GM19455 (cell line): ENCODE results near the gene CACNG1.

Experiments
- ATAC-seq: cut with Tn5 transposase; IDR thresholded peaks from one replicate; pipeline ENCODE4 v1.9.1; 2021; ENCODE audit not compliant: unreplicated experiment

CACNG1 gene

DNA sequence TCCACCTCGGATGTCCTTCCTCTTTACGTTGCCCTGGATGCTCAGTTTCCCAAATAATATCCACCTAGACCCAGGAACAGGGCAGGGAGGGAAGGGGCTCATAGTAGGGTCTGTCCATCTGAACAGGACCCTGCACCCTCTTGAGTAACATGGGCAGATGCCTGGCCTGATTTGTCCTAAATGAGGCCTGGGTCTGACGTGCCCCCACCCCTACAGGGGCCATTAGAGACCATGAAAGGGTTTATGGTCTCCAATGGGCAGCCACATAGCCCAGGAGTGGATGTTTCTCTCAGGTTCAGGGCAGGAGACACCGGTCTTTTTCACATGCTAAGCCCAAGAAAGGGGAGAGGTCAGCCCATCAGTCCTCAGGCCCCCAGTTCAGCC, 6.8 kb downstream of the CACNG1 start:
- ATAC-seq: no peak

- ATAC-seq: no peak
Measured at GRCh38 chr17:67051837-67052236, 7.5 kb downstream of the CACNG1 start.

DNA sequence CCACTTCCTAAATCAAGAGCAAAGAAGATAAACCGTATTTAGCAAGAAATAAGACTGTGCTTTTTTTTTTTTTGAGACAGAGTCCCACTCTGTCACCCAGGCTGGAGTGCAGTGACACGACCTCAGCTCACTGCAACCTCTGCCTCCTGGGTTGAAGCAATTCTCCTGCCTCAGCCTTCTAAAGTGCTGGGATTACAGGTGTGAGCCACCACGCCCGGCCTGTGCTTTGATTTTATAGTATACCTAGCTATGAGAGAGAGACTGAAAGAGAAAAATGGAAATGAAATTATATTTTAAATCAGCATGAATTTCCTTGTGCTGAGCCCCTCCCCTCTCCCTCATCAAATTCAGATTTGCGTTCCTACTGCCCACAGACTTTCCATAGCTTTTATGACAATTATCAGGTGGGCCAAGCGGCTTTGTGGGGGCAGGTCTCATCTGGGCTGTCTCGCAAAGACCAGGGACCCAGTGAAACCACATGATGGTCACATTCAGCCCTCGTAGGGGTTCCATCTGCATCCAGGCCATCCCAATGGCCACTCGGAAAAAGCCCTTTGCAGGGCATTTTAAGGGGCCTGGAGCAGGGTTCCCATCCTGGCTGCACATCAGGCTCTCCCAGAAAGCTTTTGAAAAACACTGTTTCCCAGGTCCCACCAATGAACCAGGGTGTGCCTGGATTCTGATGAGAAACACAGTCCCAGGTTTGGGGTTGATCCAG, 8.5 kb downstream of the CACNG1 start:
- no peak for ATAC-seq

DNA sequence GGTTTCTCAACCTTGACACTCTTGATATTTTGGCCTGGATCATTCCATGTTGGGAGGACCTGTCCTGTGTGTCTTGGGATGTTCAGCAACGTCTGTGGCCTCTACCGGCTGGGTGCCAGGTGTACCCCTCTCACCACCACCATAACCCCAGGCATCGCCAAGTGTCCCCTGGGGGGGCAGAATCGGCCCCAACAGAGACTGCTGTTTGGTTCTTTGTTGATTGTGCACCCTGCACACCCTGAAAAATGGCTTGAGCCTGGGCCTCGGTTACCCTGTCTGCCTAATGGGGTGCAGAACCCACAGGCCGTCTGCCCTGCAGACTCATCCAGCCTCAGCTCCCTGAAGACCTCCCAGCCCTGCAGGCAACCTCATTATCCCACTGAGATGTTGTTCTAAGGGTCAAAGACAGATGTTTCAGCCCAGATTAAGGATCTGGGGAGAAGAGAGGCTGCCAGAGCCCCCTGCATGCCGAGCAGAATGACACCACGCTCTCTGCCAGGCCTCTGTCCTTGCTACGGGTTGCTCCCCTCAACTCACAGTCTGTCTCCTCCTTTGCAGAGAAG, 9.2 kb downstream of the CACNG1 start:
- no peak for ATAC-seq

DNA sequence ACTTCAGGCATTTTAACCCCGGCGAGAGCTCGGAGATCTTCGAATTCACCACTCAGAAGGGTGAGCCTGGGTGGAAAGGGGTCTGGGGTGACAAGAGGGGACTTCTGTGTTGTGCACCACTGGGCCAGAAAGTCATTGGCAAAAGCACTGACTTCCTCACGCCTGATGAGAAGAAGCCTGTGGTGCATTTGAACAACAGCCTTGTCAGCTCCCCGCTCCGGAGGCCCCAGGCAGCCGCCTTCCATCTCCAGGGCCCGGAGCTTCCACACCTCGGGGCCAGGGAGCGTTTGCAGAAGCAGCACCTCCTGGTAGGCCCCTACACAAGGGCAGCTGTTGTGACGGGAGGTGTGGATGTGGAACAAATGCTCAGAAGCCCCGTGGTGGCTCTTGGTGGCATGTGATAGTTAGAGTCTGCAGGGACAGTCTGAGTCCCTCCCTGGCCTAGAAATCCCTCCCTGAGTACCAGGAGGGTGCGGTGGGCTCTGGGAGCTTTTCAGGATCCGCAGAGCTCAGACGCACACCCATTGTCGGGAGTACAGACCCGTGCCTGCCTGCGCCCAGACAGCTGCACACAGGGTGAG, 9.7 kb downstream of the CACNG1 start:
- no peak for ATAC-seq

DNA sequence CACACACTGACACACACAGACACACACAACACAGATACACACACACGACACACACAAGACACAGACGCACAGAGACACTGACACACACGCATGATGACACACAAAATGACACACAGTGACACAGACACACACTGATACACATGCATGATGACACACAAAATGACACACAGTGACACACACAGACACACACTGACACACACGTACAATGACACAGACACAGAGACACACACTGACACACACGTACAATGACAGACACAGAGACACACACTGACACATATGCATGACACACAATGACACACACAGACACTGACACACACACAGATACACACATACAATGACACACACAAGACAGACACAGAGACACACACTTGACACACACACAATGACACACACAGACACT, 10.3 kb downstream of the CACNG1 start:
- ATAC-seq: no peak

DNA sequence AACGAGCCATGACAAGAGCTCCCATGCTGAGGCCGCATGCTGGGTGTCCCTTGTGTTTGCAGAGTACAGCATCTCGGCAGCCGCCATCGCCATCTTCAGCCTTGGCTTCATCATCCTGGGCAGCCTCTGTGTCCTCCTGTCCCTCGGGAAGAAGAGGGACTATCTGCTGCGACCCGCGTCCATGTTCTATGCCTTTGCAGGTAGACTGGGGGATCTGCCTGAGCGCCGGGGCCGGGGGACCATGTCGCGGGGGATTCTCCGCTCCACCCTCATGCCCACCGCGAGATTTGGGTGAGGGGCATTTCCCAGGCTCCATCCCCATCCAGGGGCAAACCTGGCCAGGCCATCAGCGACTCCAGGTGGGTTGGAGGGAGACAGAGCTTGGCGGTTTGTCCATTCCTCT, 10.7 kb downstream of the CACNG1 start:
- ATAC-seq: no peak

GRCh38 chr17:67055811-67056745, 11.7 kb downstream of the CACNG1 start:
- no peak for ATAC-seq

- no peak for ATAC-seq
Measured at GRCh38 chr17:67056746-67057490, 12.6 kb downstream of the CACNG1 start.

DNA sequence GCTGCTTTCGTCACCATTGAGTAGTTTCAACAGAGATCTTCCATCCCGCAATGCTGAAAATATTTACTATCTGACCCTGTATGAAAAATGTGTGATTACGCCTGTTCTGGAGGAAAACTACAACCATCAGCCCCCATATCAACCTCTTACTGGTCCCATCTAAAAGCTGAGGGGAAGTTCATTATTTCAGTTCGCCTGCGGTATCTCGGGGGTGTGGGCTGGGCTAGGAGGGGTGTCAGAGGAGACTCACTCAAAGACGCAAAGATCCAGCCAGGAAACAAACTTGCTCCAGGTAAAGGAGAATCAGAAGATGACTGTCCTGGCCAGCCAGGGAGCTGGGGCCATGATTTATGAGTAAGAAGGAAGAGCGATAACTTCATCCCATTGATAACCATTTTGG, 13.7 kb downstream of the CACNG1 start:
- no peak for ATAC-seq

- no peak for ATAC-seq
Measured at GRCh38 chr17:67059372-67059771, 15.0 kb downstream of the CACNG1 start.

DNA sequence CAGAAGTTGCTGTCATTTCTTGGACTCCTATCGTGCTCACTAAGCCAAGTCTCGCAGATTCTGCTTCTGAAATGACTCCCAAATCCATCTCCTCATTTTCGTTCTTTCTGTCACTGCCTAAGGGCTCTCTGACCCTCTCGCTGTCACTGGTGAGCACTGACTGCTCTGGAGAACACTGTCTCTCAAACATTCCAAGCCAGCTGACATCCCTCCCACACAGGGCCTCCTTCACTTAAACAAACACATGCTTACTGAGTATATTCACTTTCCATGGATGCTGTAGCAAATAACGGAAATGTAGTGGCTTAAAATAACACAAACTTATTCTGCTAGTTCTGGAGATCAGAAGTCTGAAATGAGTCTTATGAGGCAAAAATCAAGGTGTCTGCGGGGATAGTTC, 18.8 kb downstream of the CACNG1 start:
- no peak for ATAC-seq

DNA sequence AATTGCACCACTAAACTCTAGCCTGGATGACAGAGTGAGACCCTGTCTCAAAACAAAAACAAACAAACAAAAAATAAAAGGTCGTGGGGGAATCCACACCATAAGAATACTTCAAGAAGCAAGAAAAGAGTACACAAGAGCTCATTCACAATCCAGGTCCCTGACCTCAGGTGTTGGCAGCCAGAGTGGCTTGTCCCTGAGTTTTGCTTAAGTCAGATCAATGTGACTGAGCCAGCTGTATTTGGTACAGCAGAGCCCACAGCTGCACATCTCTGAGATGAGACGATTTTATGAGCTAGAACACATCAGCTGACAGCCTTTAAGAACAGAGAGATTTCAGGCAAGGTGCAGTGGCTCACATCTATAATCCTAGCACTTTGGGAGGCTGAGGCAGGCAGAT, 22.4 kb downstream of the CACNG1 start:
- no peak for ATAC-seq

DNA sequence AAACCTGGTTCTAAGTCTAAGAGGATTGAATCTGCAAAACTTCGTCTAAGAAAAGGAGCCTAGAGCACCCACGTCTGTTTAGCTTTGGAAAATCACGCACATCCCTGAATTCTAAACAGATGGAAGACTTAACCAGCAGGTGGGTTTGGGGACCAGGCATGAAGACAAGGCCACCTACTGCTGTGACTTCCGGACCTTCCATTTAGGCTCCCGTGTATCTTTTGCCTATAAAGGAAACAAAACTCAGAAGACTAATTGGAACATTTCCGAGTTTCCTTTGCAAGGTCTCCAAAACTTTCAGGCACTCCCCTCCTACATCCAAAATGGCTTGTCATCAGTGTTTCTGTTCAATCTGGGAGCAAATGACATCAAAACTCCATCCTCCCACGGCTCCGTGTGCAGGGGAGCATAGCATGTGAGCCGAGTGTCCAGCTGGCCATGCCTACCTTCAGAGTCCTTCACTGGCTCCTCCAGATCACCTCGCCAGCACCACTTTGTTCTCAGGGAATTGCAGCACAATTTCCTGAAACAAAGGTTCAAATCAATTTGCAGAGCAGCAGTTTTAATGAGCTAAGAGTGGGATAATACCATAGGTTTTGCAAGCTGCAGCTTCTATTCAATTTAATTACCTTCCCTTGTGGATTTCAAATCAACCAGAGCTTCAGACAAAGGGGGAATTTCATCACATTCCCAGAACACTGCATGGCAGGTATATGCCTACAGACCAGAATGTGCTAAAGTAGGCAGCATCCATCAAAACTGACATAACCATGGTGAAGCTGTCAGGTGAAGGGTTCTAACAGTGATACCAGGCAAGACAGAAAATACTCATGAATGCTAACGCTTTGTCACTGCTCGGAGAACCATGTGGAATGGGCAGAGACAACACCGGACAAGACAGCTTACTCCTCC, 23.5 kb downstream of the CACNG1 start:
- no peak for ATAC-seq

GRCh38 chr17:67068999-67069398, 24.6 kb downstream of the CACNG1 start:
- ATAC-seq: no peak

- no peak for ATAC-seq
Measured at GRCh38 chr17:67069603-67070136, 25.3 kb downstream of the CACNG1 start.

- ATAC-seq: no peak
Measured at GRCh38 chr17:67071595-67071994, 27.2 kb downstream of the CACNG1 start.

- no peak for ATAC-seq
Measured at GRCh38 chr17:67072885-67073284, 28.5 kb downstream of the CACNG1 start.

DNA sequence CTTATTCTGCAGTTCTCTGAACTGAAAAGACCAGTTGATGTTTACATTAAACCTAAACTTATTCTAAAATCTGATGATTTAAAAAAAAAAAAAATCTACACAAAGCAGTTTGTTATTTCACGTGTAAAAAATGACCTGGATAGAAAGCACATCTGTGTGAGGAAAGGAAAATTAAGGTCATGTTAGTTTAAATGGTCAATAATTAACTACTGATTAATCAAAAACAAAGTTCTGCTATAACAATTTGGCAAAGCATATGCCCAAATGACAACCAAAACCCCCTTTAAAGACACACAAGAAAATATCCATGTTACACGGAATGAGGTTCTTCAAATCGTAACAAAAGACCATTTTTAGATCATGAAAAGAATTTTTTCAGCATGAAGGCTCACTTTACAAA, 30.4 kb downstream of the CACNG1 start:
- ATAC-seq: no peak

DNA sequence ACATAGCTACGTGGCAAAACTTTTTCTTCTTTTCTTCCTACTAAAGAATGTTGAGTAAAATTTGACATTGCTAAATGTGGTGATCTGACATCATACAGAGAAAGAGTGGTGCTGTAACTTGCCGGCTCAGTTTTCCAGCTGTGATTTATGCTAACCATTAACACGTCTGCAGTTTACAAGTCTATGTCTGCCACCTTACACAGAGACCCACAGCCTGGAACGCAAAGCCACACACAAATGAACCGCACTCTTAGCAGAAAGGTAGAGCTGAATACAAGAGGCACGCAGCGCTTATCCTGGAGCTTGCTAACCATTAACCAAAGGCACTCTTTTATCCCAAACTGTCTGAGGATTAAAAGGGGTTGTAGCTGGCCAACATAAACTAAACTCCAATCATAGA, 31.9 kb downstream of the CACNG1 start:
- ATAC-seq: no peak
